ENCODE results near the gene EPHA1. TPM values are rescaled to one million over a fixed set of nuclear protein-coding genes. Genes with fewer than 3 reads are reported as not detected.

EPHA1 gene
- total RNA-seq, 1 donor from 2014 or later, result 2.6 TPM

DNA sequence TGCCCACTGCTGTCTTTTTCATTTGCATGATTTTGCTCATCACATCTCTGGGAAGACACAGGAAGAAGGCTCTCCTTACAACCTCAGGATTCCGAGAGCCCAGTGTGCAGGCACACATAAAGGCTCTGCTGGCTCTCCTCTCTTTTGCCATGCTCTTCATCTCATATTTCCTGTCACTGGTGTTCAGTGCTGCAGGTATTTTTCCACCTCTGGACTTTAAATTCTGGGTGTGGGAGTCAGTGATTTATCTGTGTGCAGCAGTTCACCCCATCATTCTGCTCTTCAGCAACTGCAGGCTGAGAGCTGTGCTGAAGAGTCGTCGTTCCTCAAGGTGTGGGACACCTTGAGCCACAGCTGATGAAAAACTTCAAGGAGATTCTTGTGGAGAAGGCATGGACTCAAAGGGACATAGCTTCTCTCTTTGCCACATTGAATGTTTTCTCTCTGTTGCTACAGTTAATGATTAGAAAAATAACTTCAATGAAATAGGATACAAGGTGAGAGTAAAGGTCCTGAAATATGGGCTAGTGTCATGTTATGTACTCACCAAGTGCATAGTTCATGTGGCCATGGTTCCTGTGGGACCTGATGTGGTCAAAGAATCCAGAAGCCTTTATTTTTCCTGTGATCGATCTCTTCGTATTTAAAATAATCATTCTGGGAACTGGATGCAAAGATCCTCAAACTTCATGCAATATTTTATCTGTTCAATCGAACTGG lies 35.6 kb upstream of the EPHA1 start:
- Mint-ChIP-seq H3K4me1 (ENCODE audit: low read depth, unreplicated experiment) (no peaks in the 10 kb centered on the region), H3K27ac (ENCODE audit: unreplicated experiment) (no peak overlapping the region), H3K4me3 (ENCODE audit: unreplicated experiment) (no peak overlapping the region), H3K9me3 (ENCODE audit: unreplicated experiment) (no peaks in the 10 kb centered on the region), H3K27me3 (ENCODE audit: low read depth, unreplicated experiment) (peaks cover 5% of the 10 kb centered on the region), H3K36me3 (ENCODE audit: low read depth, unreplicated experiment) (no peaks in the 10 kb centered on the region)
- no peaks in the 10 kb centered on the region for H3K4me1 ChIP-seq (ENCODE audit: insufficient read depth, low read length)
- no peak overlapping the region for H2AFZ ChIP-seq (ENCODE audit: low read depth, low read length)
- H3K27me3 ChIP-seq (ENCODE audit: insufficient read depth, low read length), result peaks cover 6% of the 10 kb centered on the region
- no peaks in the 10 kb centered on the region for H4K20me1 ChIP-seq (ENCODE audit: insufficient read depth, low read length)
- no peak for DNase-seq (ENCODE audit: low read depth)
- no peak overlapping the region for H3K27ac ChIP-seq (ENCODE audit: low read depth, low read length)
- no peak for FAIRE-seq
- no peak overlapping the region for H3K4me3 ChIP-seq (ENCODE audit: insufficient read depth, low read depth, low read length)
- H3K9ac ChIP-seq (ENCODE audit: low read length), result no peak overlapping the region
- H3K9me3 ChIP-seq (ENCODE audit: insufficient read depth, low read depth, low read length), result no peaks in the 10 kb centered on the region
- no peak overlapping the region for H3K4me2 ChIP-seq (ENCODE audit: low read length)
- no peaks in the 10 kb centered on the region for H3K36me3 ChIP-seq (ENCODE audit: insufficient read depth, low read length)
- TF ChIP-seq EZH2 (IDR thresholded peaks at IDR 0.05; ENCODE audit: insufficient read depth, low read length) (no peak), CTCF (IDR thresholded peaks at IDR 0.05; ENCODE audit: insufficient read depth, low read depth, low read length) (no peak)
- H3K79me2 ChIP-seq (ENCODE audit: insufficient read depth, low read length), result no peaks in the 10 kb centered on the region

- Histone ChIP-seq H3K9ac (ENCODE audit: low read length) (no peak within 1 kb of the TSS), H2AFZ (ENCODE audit: low read depth, low read length) (no peak within 1 kb of the TSS), H3K9me3 (ENCODE audit: insufficient read depth, low read depth, low read length) (no peaks in the 10 kb centered on the region), H3K27me3 (ENCODE audit: insufficient read depth, low read length) (peaks cover 6% of the 10 kb centered on the region), H3K27ac (ENCODE audit: low read depth, low read length) (no peak within 1 kb of the TSS), H3K4me2 (ENCODE audit: low read length) (no peak within 1 kb of the TSS), H3K79me2 (ENCODE audit: insufficient read depth, low read length) (no peaks in the 10 kb centered on the region), H3K36me3 (ENCODE audit: insufficient read depth, low read length) (no peaks in the 10 kb centered on the region), H4K20me1 (ENCODE audit: insufficient read depth, low read length) (no peaks in the 10 kb centered on the region), H3K4me1 (ENCODE audit: insufficient read depth, low read length) (no peaks in the 10 kb centered on the region), H3K4me3 (ENCODE audit: insufficient read depth, low read depth, low read length) (no peak within 1 kb of the TSS)
- DNase-seq (ENCODE audit: low read depth) (no peak), FAIRE-seq (no peak)
- no peak for TF ChIP-seq CTCF (IDR thresholded peaks at IDR 0.05; ENCODE audit: insufficient read depth, low read depth, low read length)
- no peak for TF ChIP-seq EZH2 (IDR thresholded peaks at IDR 0.05; ENCODE audit: insufficient read depth, low read length)
- Mint-ChIP-seq H3K27me3 (ENCODE audit: low read depth, unreplicated experiment) (peaks cover 5% of the 10 kb centered on the region), H3K27ac (ENCODE audit: unreplicated experiment) (no peak within 1 kb of the TSS), H3K9me3 (ENCODE audit: unreplicated experiment) (no peaks in the 10 kb centered on the region), H3K4me1 (ENCODE audit: low read depth, unreplicated experiment) (no peaks in the 10 kb centered on the region), H3K4me3 (ENCODE audit: unreplicated experiment) (no peak within 1 kb of the TSS), H3K36me3 (ENCODE audit: low read depth, unreplicated experiment) (no peaks in the 10 kb centered on the region)
These were observed 34.5 kb upstream of the EPHA1 start, which contains the start of gene TAS2R60 for GRCh38 chr7:143443153-143443552. TSS of gene TAS2R60 (plus strand) at chr7:143443453. CDS start at chr7:143443453, 0 bp downstream.

- H3K4me1 Mint-ChIP-seq (ENCODE audit: low read depth, unreplicated experiment), result no peaks in the 10 kb centered on the region
- no peaks in the 10 kb centered on the region for H3K4me1 ChIP-seq (ENCODE audit: insufficient read depth, low read length)
These were observed 31.2 kb upstream of the EPHA1 start for GRCh38 chr7:143439866-143440265.

More at GRCh38 chr7:143439866-143440265, 31.2 kb upstream of the EPHA1 start:
- H4K20me1 ChIP-seq (ENCODE audit: insufficient read depth, low read length), result no peaks in the 10 kb centered on the region
- peaks cover 2% of the 10 kb centered on the region for H3K27me3 ChIP-seq (ENCODE audit: insufficient read depth, low read length)
- H3K4me3 ChIP-seq (ENCODE audit: insufficient read depth, low read depth, low read length), result no peak overlapping the region
- no peak overlapping the region for H3K4me2 ChIP-seq (ENCODE audit: low read length)
- no peaks in the 10 kb centered on the region for H3K36me3 ChIP-seq (ENCODE audit: insufficient read depth, low read length)
- no peak overlapping the region for H3K4me3 Mint-ChIP-seq (ENCODE audit: unreplicated experiment)
- no peaks in the 10 kb centered on the region for H3K9me3 ChIP-seq (ENCODE audit: insufficient read depth, low read depth, low read length)
- no peaks in the 10 kb centered on the region for H3K36me3 Mint-ChIP-seq (ENCODE audit: low read depth, unreplicated experiment)
- H3K27ac Mint-ChIP-seq (ENCODE audit: unreplicated experiment), result no peak overlapping the region
- no peaks in the 10 kb centered on the region for H3K79me2 ChIP-seq (ENCODE audit: insufficient read depth, low read length)
- no peak overlapping the region for H3K9ac ChIP-seq (ENCODE audit: low read length)
- H3K27me3 Mint-ChIP-seq (ENCODE audit: low read depth, unreplicated experiment), result peaks cover 15% of the 10 kb centered on the region
- no peaks in the 10 kb centered on the region for H3K9me3 Mint-ChIP-seq (ENCODE audit: unreplicated experiment)
- TF ChIP-seq EZH2 (IDR thresholded peaks at IDR 0.05; ENCODE audit: insufficient read depth, low read length) (no peak), CTCF (IDR thresholded peaks at IDR 0.05; ENCODE audit: insufficient read depth, low read depth, low read length) (no peak)
- FAIRE-seq (no peak), DNase-seq (ENCODE audit: low read depth) (no peak)
- H2AFZ ChIP-seq (ENCODE audit: low read depth, low read length), result no peak overlapping the region
- no peak overlapping the region for H3K27ac ChIP-seq (ENCODE audit: low read depth, low read length)

All from astrocyte (in vitro differentiated cells and primary cell).